GM18907 (cell line): ENCODE data around the gene HEMGN.
A peak's percentile ranks its signal among the peaks of the same experiment; 100 is the strongest.
"Not testable (repeated sequence)": the region's sequence is repeated elsewhere in the genome, so short reads cannot be mapped to it uniquely, and the experiment has no call there.

Experiments used
- ATAC-seq: cut with Tn5 transposase; IDR thresholded peaks from one replicate; pipeline ENCODE4 v1.9.1; 2021; ENCODE audit warnings: mild to moderate bottlenecking, moderate library complexity; ENCODE audit not compliant: unreplicated experiment

The HEMGN gene

DNA sequence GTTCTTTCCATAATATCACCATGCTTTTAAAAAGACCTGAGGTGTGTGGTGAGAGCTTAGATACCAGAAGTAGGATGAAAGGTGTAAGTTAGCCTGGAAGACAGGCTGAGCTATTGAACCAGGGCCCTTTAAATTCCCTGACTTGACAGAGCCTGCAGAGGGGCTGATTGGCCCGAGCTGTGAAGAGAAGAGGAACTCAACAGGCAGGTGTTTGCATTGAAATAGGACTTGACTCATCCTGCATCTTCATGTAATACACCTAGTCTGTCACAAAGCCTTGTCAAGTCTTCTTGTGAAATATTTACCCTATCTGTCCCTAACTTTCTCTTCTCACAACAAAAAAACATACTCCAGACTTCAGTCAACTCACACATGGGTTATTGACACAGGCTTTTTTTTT, 28.5 kb upstream of the HEMGN start:
- no peak for ATAC-seq

DNA sequence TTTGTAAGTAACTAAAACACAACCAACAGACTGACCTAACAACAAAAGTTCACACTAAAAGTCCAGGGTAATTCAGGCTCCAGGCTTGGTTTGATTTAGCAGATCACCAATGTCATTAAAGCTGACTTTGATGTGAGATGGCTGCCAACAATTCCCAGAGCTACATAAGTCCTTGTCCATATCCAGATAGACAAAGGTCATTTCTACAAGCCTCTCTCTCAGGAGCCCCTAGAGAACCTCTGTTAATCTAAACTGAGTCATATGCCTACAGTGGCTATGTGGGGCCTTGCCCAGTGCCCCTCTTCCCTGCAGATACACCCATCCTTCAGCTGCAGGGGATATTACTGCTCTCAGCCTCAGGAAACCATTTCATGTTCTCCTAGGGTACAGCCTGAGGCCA, 26.9 kb upstream of the HEMGN start:
- no peak for ATAC-seq

DNA sequence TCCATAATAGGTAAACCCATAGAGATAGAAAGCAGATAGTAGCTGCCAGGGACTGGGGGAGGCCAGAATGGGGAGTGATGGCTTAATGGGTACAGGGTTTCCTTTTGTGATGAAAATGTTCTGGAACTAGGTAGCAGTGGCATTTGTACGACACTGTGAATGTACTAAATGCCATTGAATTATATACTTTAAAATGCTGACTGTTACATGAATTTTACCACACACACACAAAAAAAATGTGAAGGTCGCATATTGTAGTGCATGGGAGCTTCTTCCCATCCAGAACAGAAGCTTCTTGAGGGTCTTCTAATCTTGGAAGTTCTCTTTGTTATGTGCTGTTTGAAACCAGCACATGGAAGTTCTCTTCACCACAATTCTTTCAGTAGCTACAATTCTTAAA, 25.3 kb upstream of the HEMGN start:
- ATAC-seq: no peak

DNA sequence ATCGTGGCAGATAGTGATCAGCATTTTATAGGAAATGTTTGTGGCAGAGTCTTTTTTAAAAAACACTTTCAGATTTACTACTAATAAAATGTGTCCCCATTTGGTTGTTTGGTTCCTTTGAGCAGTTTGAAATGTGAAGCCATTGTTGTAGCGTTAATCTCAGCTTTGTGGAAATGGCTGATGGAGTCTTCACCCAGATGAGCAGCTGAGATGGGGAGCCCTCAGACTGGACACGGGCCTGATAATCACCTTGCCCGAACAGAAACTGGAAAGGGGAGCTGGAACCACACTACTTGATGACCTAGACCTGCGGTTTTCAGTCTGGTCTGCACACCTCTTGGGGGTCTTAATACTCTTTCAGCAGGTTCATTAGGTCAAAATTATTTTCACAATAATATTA, 24.6 kb upstream of the HEMGN start:
- no peak for ATAC-seq

DNA sequence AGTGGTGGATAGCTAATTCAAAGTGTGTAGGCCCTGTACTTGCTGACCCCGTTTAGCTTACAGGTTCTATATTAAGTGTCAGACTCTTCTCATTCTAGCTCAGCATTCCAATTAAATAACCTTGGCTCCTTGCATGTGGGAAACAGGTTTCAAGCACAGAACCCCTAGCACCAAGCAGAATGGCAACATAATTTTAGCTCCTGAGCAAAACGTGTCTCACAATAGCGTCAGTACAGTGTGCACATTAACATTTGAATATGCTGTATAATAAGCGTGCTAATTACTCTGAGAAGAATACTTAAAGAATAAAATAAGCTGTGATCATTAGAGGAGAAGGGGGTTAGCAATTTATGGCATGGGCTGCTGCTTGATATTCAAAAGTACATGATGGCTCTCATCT, 24.2 kb upstream of the HEMGN start:
- ATAC-seq: no peak

DNA sequence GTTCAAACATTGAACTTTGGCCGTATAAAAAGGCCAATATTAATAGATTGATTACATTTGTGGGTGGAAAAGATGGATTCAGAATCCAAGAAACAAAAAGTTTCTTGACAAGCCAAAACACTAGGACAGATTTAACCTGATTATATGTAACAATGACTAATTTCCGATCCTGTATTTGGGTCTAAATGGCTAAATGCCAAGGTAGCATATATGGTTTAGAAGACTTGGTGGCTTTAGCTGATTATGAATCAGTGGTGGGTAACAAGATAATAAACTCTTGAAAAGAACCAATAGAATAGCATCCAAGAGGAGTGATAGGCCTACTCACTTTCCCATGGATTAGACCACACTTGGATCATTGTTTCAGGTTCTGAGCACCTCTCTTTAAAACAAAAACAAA, 23.4 kb upstream of the HEMGN start:
- no peak for ATAC-seq

DNA sequence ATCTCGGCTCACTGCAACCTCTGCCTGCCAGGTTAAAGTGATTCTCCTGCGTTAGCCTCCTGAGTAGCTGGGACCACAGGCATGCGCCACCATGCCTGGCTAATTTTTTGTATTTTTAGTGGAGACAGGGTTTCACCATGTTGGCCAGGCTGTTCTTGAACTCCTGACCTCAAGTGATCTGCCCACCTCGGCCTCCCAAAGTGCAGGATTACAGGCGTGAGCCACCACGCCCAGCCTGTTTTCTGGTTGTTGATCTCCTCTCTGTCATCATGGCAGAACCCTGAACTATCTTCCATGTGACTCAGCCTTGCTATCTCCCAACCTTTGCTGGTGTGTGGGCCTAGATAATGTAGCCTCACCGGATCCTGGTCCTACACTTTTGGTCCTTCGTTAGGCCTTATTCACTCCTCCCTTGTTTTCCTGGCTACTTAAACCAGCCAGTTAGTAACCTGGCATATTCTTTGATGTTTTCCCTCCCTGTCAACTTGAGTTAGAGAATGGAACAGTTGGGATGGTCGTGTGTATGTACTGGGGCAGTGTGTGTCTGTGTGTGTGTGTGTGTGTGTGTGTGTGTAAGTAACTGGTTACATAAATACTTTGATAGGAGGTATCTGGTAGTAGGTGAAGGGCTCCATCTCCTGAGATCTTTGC, 22.8 kb upstream of the HEMGN start:
- ATAC-seq: not testable (repeated sequence)

DNA sequence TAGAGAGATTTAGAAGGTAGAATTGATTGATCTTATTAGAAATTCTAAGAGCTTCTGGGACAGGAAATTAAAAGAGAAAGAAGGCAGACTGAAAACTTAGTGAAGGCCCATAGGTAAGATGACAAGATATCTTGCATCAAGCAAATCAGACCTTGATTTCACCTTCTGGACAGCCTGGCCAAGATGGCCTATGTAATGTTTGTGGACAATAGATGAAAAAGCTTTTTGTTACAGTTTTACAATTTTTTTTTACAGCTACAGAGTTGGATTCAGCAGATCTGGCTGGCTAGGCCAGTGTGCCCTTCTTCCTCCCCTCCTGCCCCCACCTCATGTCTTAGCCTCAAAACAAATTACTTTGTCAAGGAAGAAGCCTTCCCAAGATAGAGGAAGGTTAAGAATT, 21.6 kb upstream of the HEMGN start:
- ATAC-seq: no peak

DNA sequence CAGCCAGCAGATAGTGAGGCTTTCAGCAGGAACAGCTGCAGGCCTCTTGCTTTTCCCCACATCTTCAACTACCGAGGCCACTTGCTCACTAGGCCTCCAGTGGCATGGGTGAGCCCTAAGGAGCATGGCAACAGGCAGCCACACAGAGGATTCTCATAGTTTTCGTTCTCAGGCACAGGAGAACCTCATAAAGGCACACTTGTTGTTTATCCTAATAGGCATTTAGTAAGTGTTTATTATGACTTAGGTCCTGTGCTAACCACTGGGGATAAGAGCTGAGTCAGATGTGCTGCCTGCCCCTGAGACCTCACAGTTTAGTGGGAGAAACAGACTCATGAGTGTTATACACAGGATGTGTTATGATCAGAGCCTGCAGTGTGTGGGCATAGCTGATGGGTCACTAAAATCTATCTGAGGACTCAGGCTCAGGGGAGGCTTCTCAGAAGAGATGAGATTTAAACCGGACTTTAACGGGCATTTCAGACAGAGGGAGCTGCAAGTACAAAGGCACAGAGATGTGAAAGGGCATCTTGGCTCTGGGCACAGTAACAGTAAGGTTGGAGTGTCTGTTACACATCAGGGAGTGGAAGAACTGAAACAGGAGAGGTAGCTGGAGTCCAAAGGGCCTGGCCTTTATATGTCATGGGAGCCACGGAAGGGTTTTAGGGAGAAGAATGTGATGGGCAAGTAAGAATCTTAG, 21.0 kb upstream of the HEMGN start:
- no peak for ATAC-seq

DNA sequence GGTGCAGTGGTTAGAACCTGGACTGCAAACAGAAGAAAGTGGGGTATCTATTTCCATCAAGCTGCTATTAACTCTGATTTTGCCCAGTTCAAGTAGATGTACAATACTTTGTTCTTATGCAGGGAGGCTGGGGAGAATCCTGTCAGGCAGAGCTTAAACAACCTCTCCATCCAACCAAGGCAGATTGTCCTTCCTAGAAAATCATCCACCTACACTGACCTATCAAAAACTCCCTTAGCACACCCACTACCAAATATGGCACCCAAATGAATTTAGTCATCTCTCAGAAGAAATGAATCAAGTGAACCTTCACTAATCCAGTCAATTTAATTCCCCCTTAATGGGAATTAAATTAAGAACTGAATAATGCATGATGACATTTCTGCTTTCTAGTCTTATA, 18.4 kb upstream of the HEMGN start:
- ATAC-seq: no peak

DNA sequence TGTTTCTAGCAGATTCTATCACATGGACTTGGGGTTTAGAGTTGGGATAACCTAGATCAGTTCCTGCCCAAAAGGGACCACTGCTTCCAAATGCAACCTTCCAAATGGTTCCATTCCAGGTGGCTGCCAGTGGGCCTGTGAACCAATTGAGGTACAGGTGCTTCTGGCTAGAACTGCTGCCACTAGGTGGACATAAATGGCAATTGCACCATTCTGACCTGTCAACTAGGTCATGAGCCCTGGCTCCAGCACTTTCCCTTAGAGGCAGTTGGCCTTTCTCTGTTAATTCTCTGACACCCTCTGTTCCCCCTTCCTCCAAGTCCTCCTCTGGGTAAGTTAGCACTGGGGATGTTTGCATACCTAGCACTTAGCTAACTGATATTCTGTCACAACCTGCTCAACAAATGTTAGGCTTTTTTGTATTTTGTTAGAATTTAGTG, 16.6 kb upstream of the HEMGN start:
- peak; percentile 65 for ATAC-seq

DNA sequence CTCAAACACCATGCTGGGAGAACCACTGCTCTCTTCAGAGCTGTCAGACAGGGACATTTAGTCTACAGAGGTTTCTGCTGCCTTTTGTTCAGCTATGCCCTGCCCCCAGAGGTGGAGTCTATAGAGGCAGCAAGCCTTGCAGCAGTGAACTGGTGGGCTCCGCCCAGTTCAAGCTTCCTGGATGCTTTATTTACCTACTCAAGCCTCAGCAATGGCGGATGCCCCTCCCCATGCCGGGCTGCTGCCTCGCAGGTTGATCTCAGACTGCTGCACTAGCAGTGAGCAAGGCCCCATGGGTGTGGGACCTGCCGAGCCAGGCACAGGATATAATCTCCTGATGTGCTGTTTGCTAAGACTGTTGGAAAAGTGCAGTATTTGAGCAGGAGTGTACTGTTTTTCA, 12.9 kb upstream of the HEMGN start:
- ATAC-seq: not testable (repeated sequence)

DNA sequence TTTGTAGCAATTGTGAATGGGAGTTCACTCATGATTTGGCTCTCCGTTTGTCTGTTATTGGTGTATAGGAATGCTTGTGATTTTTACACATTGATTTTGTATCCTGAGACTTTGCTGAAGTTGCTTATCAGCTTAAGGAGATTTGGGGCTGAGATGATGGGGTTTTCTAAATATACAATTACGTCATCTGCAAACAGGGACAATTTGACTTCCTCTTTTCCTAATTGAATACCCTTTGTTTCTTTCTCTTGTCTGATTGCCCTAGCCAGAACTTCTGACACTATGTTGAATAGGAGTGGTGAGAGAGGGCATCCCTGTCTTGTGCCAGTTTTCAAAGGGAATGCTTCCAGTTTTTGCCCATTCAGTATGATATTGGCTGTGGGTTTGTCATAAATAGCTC, 9.1 kb upstream of the HEMGN start:
- not testable (repeated sequence) for ATAC-seq

DNA sequence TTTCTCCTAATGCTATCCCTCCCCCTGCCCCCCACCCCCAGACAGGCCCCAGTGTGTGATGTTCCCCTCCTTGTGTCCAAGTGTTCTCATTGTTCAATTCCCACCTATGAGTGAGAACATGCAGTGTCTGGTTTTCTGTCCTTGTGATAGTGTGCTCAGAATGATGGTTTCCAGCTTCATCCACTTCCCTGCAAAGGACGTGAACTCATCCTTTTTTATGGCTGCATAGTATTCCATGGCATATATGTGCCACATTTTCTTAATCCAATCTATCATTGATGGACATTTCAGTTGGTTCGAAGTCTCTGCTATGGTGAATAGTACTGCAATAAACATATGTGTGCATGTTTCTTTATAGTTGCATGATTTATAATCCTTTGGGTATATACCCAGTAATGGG, 7.5 kb upstream of the HEMGN start:
- not testable (repeated sequence) for ATAC-seq

DNA sequence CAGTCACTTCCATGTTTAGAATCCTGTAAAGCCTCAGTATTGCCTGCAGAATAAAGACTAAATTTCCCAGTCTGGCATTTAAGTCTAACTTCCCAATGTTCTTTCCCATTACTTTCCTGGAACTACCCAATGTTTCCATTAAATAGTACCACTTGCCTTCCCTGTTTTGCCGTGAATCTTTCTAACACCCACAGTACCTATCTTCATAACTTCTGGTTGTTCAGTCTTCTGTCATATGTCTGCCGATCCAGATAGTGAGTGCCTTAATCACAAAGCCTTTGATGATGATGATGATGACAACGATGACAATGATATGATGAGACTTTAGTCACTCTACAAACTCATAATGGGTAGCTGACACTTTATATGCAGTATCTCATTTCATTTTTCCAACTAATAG, 6.6 kb upstream of the HEMGN start:
- no peak for ATAC-seq

DNA sequence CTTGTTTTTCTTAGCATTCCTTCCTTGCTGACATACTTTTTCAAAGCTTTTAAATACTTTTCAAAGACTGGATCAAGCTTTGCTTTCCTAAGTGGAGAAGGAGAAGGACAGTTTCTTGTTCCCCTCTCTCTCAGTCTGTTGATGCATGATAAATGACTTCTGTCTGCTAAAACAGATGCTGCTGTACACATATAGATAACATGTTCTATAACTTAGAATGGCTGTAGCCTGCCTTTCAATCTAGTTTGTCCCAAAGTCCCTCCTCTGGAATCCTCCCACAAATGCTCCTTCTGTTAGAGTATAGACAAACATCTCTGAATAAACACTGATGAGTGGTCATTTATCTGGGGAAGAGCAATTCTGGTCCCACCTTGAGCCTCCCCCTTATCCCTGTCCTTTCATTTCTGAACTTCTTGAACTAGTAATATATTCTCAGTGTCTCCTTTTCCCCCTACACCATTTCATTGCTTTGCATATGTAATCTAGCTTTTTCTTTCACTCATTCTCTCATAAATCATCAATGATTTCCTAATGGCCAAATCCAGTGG, 5.4 kb upstream of the HEMGN start:
- ATAC-seq: no peak

DNA sequence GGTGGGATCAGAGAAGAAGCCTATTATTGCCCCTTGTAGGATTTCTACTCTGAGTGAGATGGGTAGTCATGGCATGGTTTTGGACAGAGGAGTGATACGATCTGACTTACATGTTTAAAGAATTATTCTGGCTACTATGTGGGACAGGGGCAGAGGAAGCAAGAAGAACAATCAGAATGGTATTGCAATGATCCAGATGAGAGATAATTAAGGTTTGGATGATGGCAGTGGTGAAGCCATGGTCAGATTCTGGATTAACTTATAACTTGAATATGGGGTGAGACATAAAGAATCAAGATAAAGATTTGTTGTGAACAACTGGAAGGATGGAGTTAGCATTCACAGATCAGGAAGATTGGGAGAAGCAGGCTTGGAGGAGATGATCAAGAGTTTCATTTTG, 3.4 kb upstream of the HEMGN start:
- ATAC-seq: no peak

DNA sequence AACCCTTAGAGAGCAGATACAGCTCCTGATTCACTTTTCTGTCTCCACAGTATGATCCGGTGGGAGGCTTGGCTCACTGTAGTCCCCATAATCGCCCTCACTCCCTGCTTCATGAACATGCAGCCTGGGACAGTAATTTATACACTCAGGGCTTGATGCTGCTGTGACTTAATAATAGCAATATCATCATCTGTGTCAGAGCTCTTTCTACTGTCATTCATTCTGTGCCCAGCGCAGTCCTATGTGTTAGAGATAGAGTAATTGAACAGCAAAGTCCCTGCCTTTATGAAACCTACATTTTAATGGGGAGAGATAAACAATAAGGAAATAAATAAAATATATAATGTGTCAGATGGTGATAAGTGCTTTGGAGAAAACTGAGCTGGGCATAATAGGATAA, 2.8 kb upstream of the HEMGN start:
- ATAC-seq: no peak

DNA sequence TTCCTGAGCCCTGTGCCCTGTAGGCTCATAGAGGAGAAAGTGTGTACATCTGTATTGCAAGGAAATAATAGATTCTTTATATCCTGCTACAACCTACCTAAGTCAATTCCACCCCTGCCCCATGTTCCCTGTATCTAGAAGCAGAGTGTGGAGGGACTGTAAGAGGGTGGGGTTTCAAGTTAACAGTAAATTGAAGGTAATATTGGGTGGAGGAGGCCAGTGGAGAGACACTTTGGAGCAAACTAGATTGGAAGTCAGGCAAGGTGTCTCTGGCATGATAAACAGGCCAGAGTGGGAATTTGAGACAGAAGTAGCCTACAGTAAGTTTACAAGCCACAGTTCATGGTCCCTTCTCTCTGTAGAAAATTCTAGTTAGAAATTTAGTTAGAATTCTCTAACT, 2.3 kb upstream of the HEMGN start:
- no peak for ATAC-seq

DNA sequence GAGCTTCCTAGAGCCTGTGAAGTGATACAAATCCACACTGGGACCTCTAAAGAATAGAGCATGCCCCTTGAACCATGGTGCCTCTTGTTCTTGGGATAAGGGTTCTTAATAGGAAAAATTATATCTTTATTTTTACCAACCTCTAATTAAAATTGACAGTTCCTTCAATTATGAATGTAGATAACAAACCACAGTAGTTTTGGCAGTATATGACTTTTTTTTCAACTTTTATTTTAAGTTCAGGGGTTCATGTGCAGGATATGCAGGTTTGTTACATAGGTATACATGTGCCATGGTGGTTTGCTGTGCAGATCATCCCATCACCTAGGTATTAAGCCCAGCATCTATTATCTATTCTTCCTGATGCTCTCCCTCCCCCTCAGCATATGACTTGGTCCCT, 974 bp downstream of the HEMGN start:
- no peak for ATAC-seq

DNA sequence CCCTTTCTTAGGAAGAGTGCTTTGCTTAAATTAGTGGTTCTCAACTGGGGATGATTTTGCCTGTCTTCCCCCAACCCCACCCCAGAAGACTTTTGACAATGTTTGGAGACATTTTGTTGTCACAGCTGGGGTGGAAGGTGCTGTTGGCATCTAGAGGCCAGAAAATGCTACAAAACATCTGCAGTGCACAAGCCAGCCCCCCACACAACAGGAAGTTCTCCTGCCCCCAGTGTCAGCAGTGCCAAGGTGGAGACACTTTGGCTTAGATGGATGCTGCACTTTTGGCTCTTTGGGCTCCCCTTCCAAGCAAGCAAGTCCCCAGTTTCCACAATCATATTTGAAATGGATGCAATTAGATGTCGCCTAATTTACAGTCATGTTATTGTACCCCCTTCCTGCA, 2.7 kb downstream of the HEMGN start:
- no peak for ATAC-seq

DNA sequence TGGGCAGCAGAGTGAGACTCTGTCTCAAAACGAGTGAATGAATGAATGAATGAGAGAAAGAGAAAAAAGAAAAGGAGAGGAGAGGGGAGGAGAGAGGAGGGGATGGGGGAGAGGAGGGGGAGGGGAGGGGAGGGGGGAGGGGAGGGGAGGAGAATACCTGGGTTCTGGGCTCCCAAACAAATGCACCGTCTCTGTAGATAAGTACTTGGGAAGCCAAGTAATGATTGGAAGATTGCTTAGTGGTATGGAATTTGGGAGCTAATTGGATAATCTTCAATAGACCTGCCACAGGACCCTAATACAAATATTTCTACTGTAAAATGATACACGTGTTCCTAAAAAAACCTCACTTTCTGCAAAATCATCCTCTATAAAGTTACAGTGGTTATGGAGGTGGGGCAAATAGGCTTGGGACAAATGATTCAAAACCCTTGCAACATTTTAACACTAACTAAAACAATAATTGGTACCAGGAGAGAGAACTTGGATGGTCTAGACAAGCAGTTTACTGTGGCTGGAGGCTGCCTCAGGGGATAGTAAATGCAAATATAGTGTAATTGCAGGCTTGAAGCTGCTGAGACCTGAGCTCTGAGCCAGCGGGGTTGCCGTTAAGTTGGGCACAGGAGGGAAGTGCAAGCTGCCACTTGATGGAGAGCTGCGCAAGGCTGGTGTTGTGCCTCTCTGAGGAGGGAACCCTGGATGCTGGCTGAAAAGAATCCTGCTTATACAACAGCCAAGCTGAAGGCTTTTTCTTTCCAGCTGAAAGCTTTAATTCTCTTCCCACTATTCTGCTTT, 3.5 kb downstream of the HEMGN start:
- no peak for ATAC-seq
